Naive thymus-derived CD8-positive, alpha-beta T cell (primary cell): ENCODE measurements around the gene WARS2. TPM values are rescaled to one million over a fixed set of nuclear protein-coding genes. Genes with fewer than 3 reads are reported as not detected.
A peak's percentile ranks its signal among the peaks of the same experiment; 100 is the strongest.

Experiments used
- ATAC-seq, 2 donors: fragments of 150-1000 bp; cut with Tn5 transposase in 1 of 2; sonication (Bioruptor Pico), chemical (Tn5 transposase) in 1 of 2; 1 replicate in 1 of 2; 2 replicates in 1 of 2; pipeline ENCODE4 v1.10.0; 2021; ENCODE audit warnings: mild to moderate bottlenecking in 2 of 2, moderate library complexity in 2 of 2
- POLR2A ChIA-PET: fragments of 350-600 bp; sonication (Branson Sonifier 250); formaldehyde crosslinking; loops from one replicate; lab custom pipeline; 2021; ENCODE audit warnings: antibody characterized with exemption; lab: Charles Lee
- DNase-seq, 10 donors: peaks; one replicate each; pipeline versions ENCODE4 v3.0.0 to v3.0.0-alpha.2; 2020 to 2022
- H3K27ac Mint-ChIP-seq, 10 donors: one replicate each; pipeline ENCODE4 v1.8.0; 2020 to 2022; ENCODE audit warnings: mild to moderate bottlenecking in 10 of 10, mixed read lengths in 10 of 10, moderate library complexity in 4 of 10, inconsistent platforms in 1 of 10
- H3K27me3 Mint-ChIP-seq, 5 donors: one replicate each; pipeline ENCODE4 v1.8.0; 2021 to 2022; ENCODE audit warnings: mixed read lengths in 5 of 5
- H3K36me3 Mint-ChIP-seq, 3 donors: one replicate each; pipeline ENCODE4 v1.8.0; 2020 to 2022; ENCODE audit warnings: mixed read lengths in 3 of 3, mild to moderate bottlenecking in 2 of 3, inconsistent platforms in 1 of 3
- H3K4me1 Mint-ChIP-seq, 4 donors: one replicate each; pipeline ENCODE4 v1.8.0; 2021 to 2022; ENCODE audit warnings: mixed read lengths in 4 of 4
- H3K4me3 Mint-ChIP-seq, 10 donors: one replicate each; pipeline ENCODE4 v1.8.0; 2020 to 2022; ENCODE audit warnings: mild to moderate bottlenecking in 10 of 10, mixed read lengths in 10 of 10, moderate library complexity in 6 of 10, inconsistent platforms in 1 of 10
- H3K9me3 Mint-ChIP-seq, 9 donors: one replicate each; pipeline ENCODE4 v1.8.0; 2020 to 2022; ENCODE audit warnings: mixed read lengths in 9 of 9, mild to moderate bottlenecking in 3 of 9, inconsistent platforms in 1 of 9, moderate library complexity in 1 of 9
- polyA plus RNA-seq, 3 donors: library from polyadenylated mRNA; unstranded; fragments of 300-500 nt; fragmentation: Illumina TruSeq; gene quantifications; one replicate each; pipeline ENCODE4 v1.2.3, GENCODE V29; 2021
- total RNA-seq, 8 experiments: library from RNA in 2 of 8; stranded (reverse) in 2 of 8; gene quantifications; one replicate each; pipeline ENCODE4 v1.2.3 and lab custom pipeline; 2021 to 2026

The WARS2 gene
- total and polyA plus RNA-seq, 5 experiments from 2014 or later, result 8.4 to 15.6 (median 9.7) TPM

- Mint-ChIP-seq H3K27me3 (no peaks in the 10 kb centered on the region), H3K4me3 (no peak overlapping the region), H3K27ac (no peak overlapping the region), H3K9me3 (peaks cover 7 to 48% (median 11%) of the 10 kb centered on the region in 9 donors), H3K36me3 (peaks cover 28 to 50% (median 39%) of the 10 kb centered on the region in 3 donors), H3K4me1 (peaks cover 0 to 6% (median 3%) of the 10 kb centered on the region in 4 donors)
- no peak for DNase-seq
- ATAC-seq, result no peak
- POLR2A ChIA-PET, result no interaction called here
Observed at GRCh38 chr1:119080586-119080985, 59.9 kb downstream of the WARS2 start.

GRCh38 chr1:119079881-119080280, 60.6 kb downstream of the WARS2 start:
- no peaks in the 10 kb centered on the region for H3K27me3 Mint-ChIP-seq
- no peak overlapping the region for H3K27ac Mint-ChIP-seq
- H3K9me3 Mint-ChIP-seq, result peaks cover 0 to 43% (median 11%) of the 10 kb centered on the region in 9 donors
- H3K4me3 Mint-ChIP-seq, result no peak overlapping the region
- DNase-seq (no peak), ATAC-seq (no peak)
- POLR2A ChIA-PET, result no interaction called here
- no peaks in the 10 kb centered on the region for H3K4me1 Mint-ChIP-seq
- H3K36me3 Mint-ChIP-seq, result peaks cover 25 to 44% (median 32%) of the 10 kb centered on the region in 3 donors

GRCh38 chr1:119075614-119076013, 64.8 kb downstream of the WARS2 start:
- no peak overlapping the region for H3K27ac Mint-ChIP-seq
- DNase-seq (no peak), ATAC-seq (no peak)
- H3K36me3 Mint-ChIP-seq, result peaks cover 44 to 72% (median 44%) of the 10 kb centered on the region in 3 donors
- H3K4me1 Mint-ChIP-seq, result no peaks in the 10 kb centered on the region
- POLR2A ChIA-PET, result no interaction called here
- H3K9me3 Mint-ChIP-seq, result peaks cover 0 to 43% (median 11%) of the 10 kb centered on the region in 9 donors
- H3K27me3 Mint-ChIP-seq, result no peaks in the 10 kb centered on the region
- no peak overlapping the region for H3K4me3 Mint-ChIP-seq

- Mint-ChIP-seq H3K4me3 (no peak overlapping the region), H3K36me3 (peaks cover 30 to 49% (median 44%) of the 10 kb centered on the region in 3 donors), H3K27ac (no peak overlapping the region), H3K9me3 (peaks cover 0 to 21% (median 7%) of the 10 kb centered on the region in 9 donors), H3K4me1 (peaks cover 0 to 5% (median 3%) of the 10 kb centered on the region in 4 donors), H3K27me3 (no peaks in the 10 kb centered on the region)
- POLR2A ChIA-PET, result no interaction called here
- DNase-seq (no peak), ATAC-seq (no peak)
Observed at GRCh38 chr1:119071321-119071720, 69.1 kb downstream of the WARS2 start.

GRCh38 chr1:119069682-119070081, 70.8 kb downstream of the WARS2 start:
- H3K27ac Mint-ChIP-seq, result peak overlapping the region in 1 of 10 donors; percentile 16
- H3K36me3 Mint-ChIP-seq, result peaks cover 21 to 43% (median 43%) of the 10 kb centered on the region in 3 donors
- H3K4me3 Mint-ChIP-seq, result no peak overlapping the region
- DNase-seq, result no peak
- H3K4me1 Mint-ChIP-seq, result peaks cover 0 to 5% (median 3%) of the 10 kb centered on the region in 4 donors
- ATAC-seq, result no peak
- POLR2A ChIA-PET, result no interaction called here
- H3K27me3 Mint-ChIP-seq, result no peaks in the 10 kb centered on the region
- H3K9me3 Mint-ChIP-seq, result peaks cover 0 to 11% (median 4%) of the 10 kb centered on the region in 9 donors

- Mint-ChIP-seq H3K27me3 (no peaks in the 10 kb centered on the region), H3K36me3 (peaks cover 12 to 41% (median 40%) of the 10 kb centered on the region in 3 donors), H3K27ac (peak overlapping the region in 1 of 10 donors; percentile 48), H3K9me3 (peaks cover 0 to 10% (median 4%) of the 10 kb centered on the region in 9 donors), H3K4me1 (peaks cover 0 to 5% (median 3%) of the 10 kb centered on the region in 4 donors), H3K4me3 (no peak overlapping the region)
- DNase-seq (no peak), ATAC-seq (no peak)
- POLR2A ChIA-PET, result no interaction called here
Observed at GRCh38 chr1:119068427-119068826, 72.0 kb downstream of the WARS2 start.

- no peaks in the 10 kb centered on the region for H3K27me3 Mint-ChIP-seq
- POLR2A ChIA-PET, result no interaction called here
- H3K4me1 Mint-ChIP-seq, result peaks cover 0 to 2% (median 0%) of the 10 kb centered on the region in 4 donors
- peaks cover 0 to 23% (median 5%) of the 10 kb centered on the region in 9 donors for H3K9me3 Mint-ChIP-seq
- peaks cover 18 to 58% (median 50%) of the 10 kb centered on the region in 3 donors for H3K36me3 Mint-ChIP-seq
- ATAC-seq, result no peak
- DNase-seq, result no peak
- H3K4me3 Mint-ChIP-seq, result no peak overlapping the region
- no peak overlapping the region for H3K27ac Mint-ChIP-seq
Observed at GRCh38 chr1:119061700-119062099, 78.8 kb downstream of the WARS2 start.

GRCh38 chr1:119055568-119055967, 84.9 kb downstream of the WARS2 start:
- POLR2A ChIA-PET, result no interaction called here
- Mint-ChIP-seq H3K9me3 (peaks cover 4 to 32% (median 10%) of the 10 kb centered on the region in 9 donors), H3K36me3 (peaks cover 32 to 56% (median 35%) of the 10 kb centered on the region in 3 donors), H3K27me3 (no peaks in the 10 kb centered on the region), H3K27ac (no peak overlapping the region), H3K4me1 (no peaks in the 10 kb centered on the region), H3K4me3 (peak overlapping the region in 1 of 10 donors; percentile 1)
- ATAC-seq (no peak), DNase-seq (no peak)

GRCh38 chr1:119053917-119054316, 86.5 kb downstream of the WARS2 start:
- peaks cover 34 to 52% (median 36%) of the 10 kb centered on the region in 3 donors for H3K36me3 Mint-ChIP-seq
- ATAC-seq (no peak), DNase-seq (no peak)
- H3K9me3 Mint-ChIP-seq, result peaks cover 2 to 36% (median 10%) of the 10 kb centered on the region in 9 donors
- H3K4me1 Mint-ChIP-seq, result no peaks in the 10 kb centered on the region
- no peaks in the 10 kb centered on the region for H3K27me3 Mint-ChIP-seq
- no peak overlapping the region for H3K4me3 Mint-ChIP-seq
- POLR2A ChIA-PET, result no interaction called here
- H3K27ac Mint-ChIP-seq, result no peak overlapping the region

- no peak overlapping the region for H3K4me3 Mint-ChIP-seq
- H3K4me1 Mint-ChIP-seq, result no peaks in the 10 kb centered on the region
- no peaks in the 10 kb centered on the region for H3K27me3 Mint-ChIP-seq
- H3K9me3 Mint-ChIP-seq, result peaks cover 2 to 36% (median 10%) of the 10 kb centered on the region in 9 donors
- no peak for DNase-seq
- H3K27ac Mint-ChIP-seq, result no peak overlapping the region
- peaks cover 27 to 46% (median 36%) of the 10 kb centered on the region in 3 donors for H3K36me3 Mint-ChIP-seq
- POLR2A ChIA-PET, result no interaction called here
- no peak for ATAC-seq
Observed at GRCh38 chr1:119052267-119052666, 88.2 kb downstream of the WARS2 start.

- Mint-ChIP-seq H3K36me3 (peaks cover 42 to 58% (median 48%) of the 10 kb centered on the region in 3 donors), H3K27me3 (no peaks in the 10 kb centered on the region), H3K9me3 (peaks cover 0 to 24% (median 5%) of the 10 kb centered on the region in 9 donors), H3K4me3 (no peak overlapping the region), H3K27ac (no peak overlapping the region), H3K4me1 (no peaks in the 10 kb centered on the region)
- DNase-seq (no peak), ATAC-seq (no peak)
- POLR2A ChIA-PET, result no interaction called here
Observed at GRCh38 chr1:119048624-119049404, 91.6 kb downstream of the WARS2 start.

GRCh38 chr1:119046785-119047438, 93.5 kb downstream of the WARS2 start:
- ATAC-seq (no peak), DNase-seq (no peak)
- Mint-ChIP-seq H3K27ac (peak overlapping the region in 1 of 10 donors; percentile 60), H3K4me1 (no peaks in the 10 kb centered on the region), H3K9me3 (peaks cover 0 to 19% (median 4%) of the 10 kb centered on the region in 9 donors), H3K4me3 (no peak overlapping the region), H3K27me3 (no peaks in the 10 kb centered on the region), H3K36me3 (peaks cover 51 to 60% (median 55%) of the 10 kb centered on the region in 3 donors)
- POLR2A ChIA-PET, result no interaction called here

GRCh38 chr1:119046429-119046784, 94.0 kb downstream of the WARS2 start:
- Mint-ChIP-seq H3K9me3 (peaks cover 0 to 18% (median 4%) of the 10 kb centered on the region in 9 donors), H3K36me3 (peaks cover 50 to 63% (median 55%) of the 10 kb centered on the region in 3 donors)
- POLR2A ChIA-PET, result no interaction called here

More at GRCh38 chr1:119046429-119046784, 94.0 kb downstream of the WARS2 start:
- DNase-seq (no peak), ATAC-seq (no peak)
- Mint-ChIP-seq H3K27me3 (no peaks in the 10 kb centered on the region), H3K27ac (no peak overlapping the region), H3K4me3 (no peak overlapping the region), H3K4me1 (no peaks in the 10 kb centered on the region)
